Suppressor macrophage treated with lipopolysaccharide for 1 hour (primary cell): ENCODE data around the gene SLC35D3.
"Not testable (repeated sequence)": the region's sequence is repeated elsewhere in the genome, so short reads cannot be mapped to it uniquely, and the experiment has no call there.

Experiments
- DNase-seq, 3 donors: peaks; one replicate each; pipeline ENCODE4 v3.0.0-alpha.2; 2020 to 2022

Gene SLC35D3

GRCh38 chr6:136967876-136968752 lies 46.0 kb downstream of the SLC35D3 start:
- DNase-seq, result peak; percentile 64 to 79 (median 78)

GRCh38 chr6:136968837-136969236 lies 46.7 kb downstream of the SLC35D3 start:
- no peak for DNase-seq

- no peak for DNase-seq
Observed at GRCh38 chr6:136969433-136969832, 47.3 kb downstream of the SLC35D3 start.

GRCh38 chr6:136969930-136970329 lies 47.8 kb downstream of the SLC35D3 start:
- no peak for DNase-seq

- DNase-seq, result no peak
Observed at GRCh38 chr6:136971609-136972008, 49.5 kb downstream of the SLC35D3 start.

GRCh38 chr6:136973781-136974180 lies 51.7 kb downstream of the SLC35D3 start:
- not testable (repeated sequence) for DNase-seq
